ENCODE data around the gene ACSS1. TPM values are rescaled to one million over a fixed set of nuclear protein-coding genes. Genes with fewer than 3 reads are reported as not detected.

ACSS1 gene
- total and polyA plus RNA-seq, 7 donors: 20.1 to 41.0 (median 27.1) TPM

DNA sequence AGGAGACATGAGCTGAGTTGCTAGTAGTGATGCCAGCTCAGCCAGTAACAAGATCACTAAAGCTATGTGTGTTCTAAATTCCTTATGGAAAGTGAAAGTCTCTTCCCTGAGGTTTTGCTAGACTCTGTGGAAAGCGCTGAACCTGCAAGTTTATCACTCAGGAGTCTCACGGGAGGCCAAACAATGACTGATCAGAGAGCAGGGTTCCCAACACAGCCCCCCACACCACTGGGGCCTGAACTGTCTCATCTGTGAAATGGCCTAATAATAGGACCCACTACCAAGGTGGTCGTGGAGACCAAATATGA lies 19.9 kb downstream of the ACSS1 start:
- DNase-seq: no peak
- Histone ChIP-seq H3K4me3 (no peak overlapping the region), H3K4me1 (peaks cover 0 to 100% (median 93%) of the 10 kb centered on the region in 4 donors), H3K36me3 (no peaks in the 10 kb centered on the region), H3K9me3 (no peaks in the 10 kb centered on the region), H3K27ac (peak overlapping the region; percentile 88 to 93 (median 88)), H3K27me3 (no peaks in the 10 kb centered on the region)
- intact Hi-C loops (cut with DNase I): loop anchor here (5.0 to 10.0 kb wide), 2 partner anchors 41 to 587 kb away; partner anchors contain the start of gene NANP
- TF ChIP-seq POLR2A (IDR thresholded peaks at IDR 0.05): no peak
- TF ChIP-seq, protein P1, sequence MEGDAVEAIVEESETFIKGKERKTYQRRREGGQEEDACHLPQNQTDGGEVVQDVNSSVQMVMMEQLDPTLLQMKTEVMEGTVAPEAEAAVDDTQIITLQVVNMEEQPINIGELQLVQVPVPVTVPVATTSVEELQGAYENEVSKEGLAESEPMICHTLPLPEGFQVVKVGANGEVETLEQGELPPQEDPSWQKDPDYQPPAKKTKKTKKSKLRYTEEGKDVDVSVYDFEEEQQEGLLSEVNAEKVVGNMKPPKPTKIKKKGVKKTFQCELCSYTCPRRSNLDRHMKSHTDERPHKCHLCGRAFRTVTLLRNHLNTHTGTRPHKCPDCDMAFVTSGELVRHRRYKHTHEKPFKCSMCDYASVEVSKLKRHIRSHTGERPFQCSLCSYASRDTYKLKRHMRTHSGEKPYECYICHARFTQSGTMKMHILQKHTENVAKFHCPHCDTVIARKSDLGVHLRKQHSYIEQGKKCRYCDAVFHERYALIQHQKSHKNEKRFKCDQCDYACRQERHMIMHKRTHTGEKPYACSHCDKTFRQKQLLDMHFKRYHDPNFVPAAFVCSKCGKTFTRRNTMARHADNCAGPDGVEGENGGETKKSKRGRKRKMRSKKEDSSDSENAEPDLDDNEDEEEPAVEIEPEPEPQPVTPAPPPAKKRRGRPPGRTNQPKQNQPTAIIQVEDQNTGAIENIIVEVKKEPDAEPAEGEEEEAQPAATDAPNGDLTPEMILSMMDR (IDR thresholded peaks at IDR 0.05): no peak
- no peak for TF ChIP-seq POLR2AphosphoS5 (IDR thresholded peaks at IDR 0.05)
- no peak for TF ChIP-seq EP300 (IDR thresholded peaks at IDR 0.05)
- WGBS, 2 donors: 40 to 43% methylated on average over 3 of the region's 3 CpGs

DNA sequence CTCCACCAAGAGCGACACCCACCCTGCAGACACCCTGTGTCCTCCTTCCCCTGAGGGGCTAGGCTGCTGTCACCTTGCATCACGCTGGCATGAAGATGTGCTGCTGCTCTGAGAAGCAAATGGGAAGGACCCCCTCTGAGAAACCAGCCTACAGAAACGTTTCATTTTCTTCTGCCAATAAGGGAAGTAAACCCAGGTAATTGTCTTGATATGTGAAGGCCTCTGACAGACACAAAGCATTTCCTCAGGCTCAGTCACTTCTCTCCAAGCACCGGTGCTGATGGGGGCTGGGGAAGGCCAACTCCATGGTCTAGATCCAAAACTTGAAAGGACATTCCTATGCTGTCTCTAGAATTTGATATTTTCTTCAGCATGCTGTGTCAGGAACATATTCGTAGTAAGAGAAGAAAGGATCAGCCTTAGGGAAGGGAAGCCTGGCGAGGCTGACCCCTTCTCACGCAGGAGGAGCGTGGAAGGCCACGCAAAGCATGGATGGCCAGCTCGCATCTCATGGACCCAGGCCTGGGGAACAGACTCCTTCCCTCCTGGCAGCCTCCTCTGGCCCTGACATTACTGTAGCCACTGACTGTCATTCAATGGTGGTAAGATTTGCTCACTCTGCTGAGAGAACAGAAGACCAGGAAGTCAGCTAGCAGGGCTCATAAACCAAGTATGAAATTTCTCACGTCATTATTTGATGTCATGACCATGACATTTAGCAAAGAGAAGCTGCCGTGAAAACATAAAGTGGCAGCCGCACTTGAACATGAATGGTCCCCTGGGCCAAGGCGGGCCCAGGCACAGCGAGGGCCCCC lies 20.4 kb downstream of the ACSS1 start:
- DNase-seq: no peak

DNA sequence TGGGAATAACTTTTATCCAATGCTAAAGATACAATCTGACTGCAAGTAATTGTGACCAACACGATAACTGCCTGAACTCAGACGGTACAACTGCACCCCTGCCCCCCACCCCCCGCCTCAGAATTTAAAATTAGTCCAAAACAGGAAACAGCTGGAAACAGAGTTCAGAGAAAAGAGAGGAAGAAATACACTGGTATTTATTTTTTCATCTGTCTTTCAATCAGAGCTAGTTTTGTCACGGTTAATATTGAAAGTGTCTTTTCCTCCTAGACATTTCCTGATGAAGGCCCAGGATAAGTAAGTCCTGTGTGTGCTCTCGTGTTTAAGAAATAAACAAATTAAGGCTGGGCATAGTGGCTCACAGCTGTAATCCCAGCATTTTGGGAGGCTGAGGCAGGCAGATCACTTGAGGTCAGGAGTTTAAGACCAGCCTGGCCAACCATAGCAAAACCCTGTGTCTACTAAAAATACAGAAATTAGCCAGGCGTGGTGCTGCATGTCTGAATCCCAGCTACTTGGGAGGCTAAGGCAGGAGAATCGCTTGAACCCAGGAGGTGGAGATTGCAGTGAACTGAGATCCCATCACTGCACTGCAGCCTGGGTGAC lies 21.5 kb downstream of the ACSS1 start:
- 27 to 51% methylated on average over 7 of the region's 7 CpGs for WGBS, 2 donors
- TF ChIP-seq EP300 (IDR thresholded peaks at IDR 0.05): no peak
- no peak for TF ChIP-seq POLR2A (IDR thresholded peaks at IDR 0.05)
- TF ChIP-seq, protein P1 (IDR thresholded peaks at IDR 0.05): no peak
- no peak for TF ChIP-seq POLR2AphosphoS5 (IDR thresholded peaks at IDR 0.05)
- DNase-seq: no peak
- no peaks in the 10 kb centered on the region for H3K27me3 ChIP-seq
- H3K27ac ChIP-seq: peak overlapping the region; percentile 88 to 93 (median 88)
- intact Hi-C loops (cut with DNase I): loop anchor here (5.0 to 10.0 kb wide), 2 partner anchors 39 to 588 kb away; partner anchors contain the start of gene NANP
- H3K9me3 ChIP-seq: no peaks in the 10 kb centered on the region
- no peak overlapping the region for H3K4me3 ChIP-seq
- H3K4me1 ChIP-seq: peaks cover 0 to 100% (median 92%) of the 10 kb centered on the region in 4 donors
- no peaks in the 10 kb centered on the region for H3K36me3 ChIP-seq

More for the DNA sequence above, 20.4 kb downstream of the ACSS1 start:
- 60 to 64% methylated on average over 15 of the region's 15 CpGs for WGBS, 2 donors
- Histone ChIP-seq H3K36me3 (no peaks in the 10 kb centered on the region), H3K4me3 (no peak overlapping the region), H3K27ac (peak overlapping the region; percentile 88 to 93 (median 88)), H3K27me3 (no peaks in the 10 kb centered on the region), H3K9me3 (no peaks in the 10 kb centered on the region), H3K4me1 (peaks cover 0 to 100% (median 93%) of the 10 kb centered on the region in 4 donors)
- peak in 1 of 4 donors; percentile 18 for TF ChIP-seq POLR2AphosphoS5 (IDR thresholded peaks at IDR 0.05)
- TF ChIP-seq POLR2A (IDR thresholded peaks at IDR 0.05): no peak
- intact Hi-C loops (cut with DNase I): loop anchor here (5.0 to 10.0 kb wide), 2 partner anchors 40 to 587 kb away; partner anchors contain the start of gene NANP

DNA sequence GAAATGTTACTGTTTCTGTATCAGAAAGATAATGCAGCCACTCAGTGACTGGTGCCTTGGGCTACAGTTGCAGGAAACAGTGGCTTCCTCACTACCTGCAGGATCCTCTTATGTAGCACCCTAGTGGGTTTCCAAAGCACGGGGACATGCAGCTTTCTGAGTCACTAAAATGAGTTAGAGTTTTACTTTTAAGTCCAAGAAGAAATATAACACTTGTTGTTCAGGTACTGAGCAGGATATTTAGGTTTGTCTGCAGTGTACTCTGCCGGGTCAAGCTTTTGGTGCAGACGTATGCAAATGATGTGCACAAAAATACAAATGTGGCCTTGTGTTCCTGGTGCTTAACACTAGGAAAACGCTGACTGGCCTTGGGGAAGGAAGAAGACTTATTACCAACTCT lies 22.0 kb downstream of the ACSS1 start:
- DNase-seq: no peak
- H3K27me3 ChIP-seq: no peaks in the 10 kb centered on the region
- H3K9me3 ChIP-seq: no peaks in the 10 kb centered on the region
- H3K36me3 ChIP-seq: no peaks in the 10 kb centered on the region
- H3K27ac ChIP-seq: peak overlapping the region; percentile 88 to 93 (median 88)
- no peak overlapping the region for H3K4me3 ChIP-seq
- TF ChIP-seq POLR2AphosphoS5 (IDR thresholded peaks at IDR 0.05) (no peak), EP300 (IDR thresholded peaks at IDR 0.05) (no peak), POLR2A (IDR thresholded peaks at IDR 0.05) (no peak)
- TF ChIP-seq, protein P1 (IDR thresholded peaks at IDR 0.05): no peak
- 23 to 64% methylated on average over 4 of the region's 4 CpGs for WGBS, 2 donors
- intact Hi-C loops (cut with DNase I): loop anchor here (5.0 to 10.0 kb wide), 2 partner anchors 39 to 589 kb away; partner anchors contain the start of gene NANP
- H3K4me1 ChIP-seq: peaks cover 0 to 100% (median 88%) of the 10 kb centered on the region in 4 donors

DNA sequence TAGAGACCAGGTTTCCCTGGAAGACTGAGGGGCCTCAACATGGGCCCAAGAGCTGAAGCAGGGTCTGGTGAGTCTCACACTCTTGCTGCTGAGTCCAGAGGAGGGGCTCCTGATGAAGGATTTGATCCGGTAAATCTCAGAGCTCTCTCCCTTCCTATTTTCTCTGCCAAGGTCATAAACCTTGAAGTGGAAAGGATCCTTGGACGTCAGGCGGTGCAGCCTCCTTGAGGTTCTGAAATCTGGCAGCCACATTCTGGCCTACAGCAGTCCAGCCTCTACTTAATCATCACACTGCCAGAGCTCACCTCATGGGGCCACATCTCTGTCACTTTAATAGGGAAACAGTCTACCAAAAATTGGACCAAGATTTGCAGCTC lies 24.0 kb downstream of the ACSS1 start:
- Histone ChIP-seq H3K36me3 (peaks cover 0 to 18% (median 7%) of the 10 kb centered on the region in 4 donors), H3K27me3 (no peaks in the 10 kb centered on the region), H3K4me1 (peaks cover 0 to 93% (median 69%) of the 10 kb centered on the region in 4 donors), H3K9me3 (no peaks in the 10 kb centered on the region), H3K4me3 (no peak overlapping the region), H3K27ac (peak overlapping the region; percentile 71 to 93 (median 80))
- TF ChIP-seq POLR2AphosphoS5 (IDR thresholded peaks at IDR 0.05) (peak; percentile 18 to 60 (median 40)), POLR2A (IDR thresholded peaks at IDR 0.05) (no peak)
- WGBS, 2 donors: 16 to 69% methylated on average over 3 of the region's 3 CpGs
- intact Hi-C loops (cut with DNase I): loop anchor here (10.0 kb wide), 1 partner anchor 591 kb away; the partner anchor contains the start of gene NANP
- DNase-seq: peak; percentile 82
